SK-N-SH (cell line): ENCODE measurements around the gene MAF. TPM values are rescaled to one million over a fixed set of nuclear protein-coding genes. Genes with fewer than 3 reads are reported as not detected.

Experiments used
- CTCF ChIA-PET: fragments of 300-600, 350-600 bp; formaldehyde crosslinking; extraction: SDS; loops from one replicate; lab custom pipeline; 2021; lab: Yijun Ruan, JAX
- POLR2A ChIA-PET: fragments of 350-600 bp; sonication (Branson Sonifier 250); formaldehyde crosslinking; extraction: SDS; loops from one replicate; lab custom pipeline; 2020; ENCODE audit warnings: antibody characterized with exemption, inconsistent platforms; lab: Yijun Ruan, JAX
- DNase-seq: peaks from one replicate; pipeline ENCODE4 v3.0.0; 2012
- H2AFZ ChIP-seq: fragments of 200-600 bp; sonication (generic); 2 replicates; pipeline ENCODE4 v1.8.1; 2016; ENCODE audit warnings: antibody characterized with exemption, mild to moderate bottlenecking, low read depth
- H3F3A ChIP-seq: fragments of 200-600 bp; sonication (generic); replicated peaks from 2 replicates; pipeline ENCODE3; 2016; ENCODE audit warnings: antibody characterized with exemption, mild to moderate bottlenecking; ENCODE audit not compliant: insufficient read depth
- H3K27ac ChIP-seq, 2 experiments: fragments of 200-500 bp in 1 of 2; fragments of 200-600 bp in 1 of 2; sonication (Bioruptor generic) in 1 of 2; sonication (generic), shearing (Covaris generic) in 1 of 2; 2 replicates each; pipeline versions ENCODE4 v1.5.1 to v1.6.1; 2014 to 2016; ENCODE audit warnings: low read depth in 2 of 2, inconsistent platforms in 1 of 2, low read length in 1 of 2, mild to moderate bottlenecking in 1 of 2, mixed read lengths in 1 of 2
- H3K27me3 ChIP-seq: fragments of 200-600 bp; sonication (generic), shearing (Covaris generic); 2 replicates; pipeline ENCODE4 v1.6.1; 2016; ENCODE audit warnings: mixed run types; ENCODE audit not compliant: insufficient read depth
- H3K36me3 ChIP-seq, 2 experiments: fragments of 200-500 bp in 1 of 2; fragments of 200-600 bp in 1 of 2; sonication (Bioruptor generic) in 1 of 2; sonication (generic) in 1 of 2; replicated peaks in 1 of 2; 2 replicates each; pipeline versions ENCODE3 to v1.5.1; 2014 to 2016; ENCODE audit warnings: low read length in 1 of 2, mild to moderate bottlenecking in 1 of 2; ENCODE audit not compliant: insufficient read depth in 2 of 2, control insufficient read depth in 1 of 2
- H3K4me1 ChIP-seq, 2 experiments: fragments of 200-500 bp in 1 of 2; fragments of 200-600 bp in 1 of 2; sonication (Bioruptor generic) in 1 of 2; sonication (generic), shearing (Covaris generic) in 1 of 2; 2 replicates each; pipeline versions ENCODE4 v1.5.1 to v1.6.1; 2014 to 2016; ENCODE audit warnings: low read depth in 1 of 2, low read length in 1 of 2, mixed run types in 1 of 2; ENCODE audit not compliant: insufficient read depth in 2 of 2, control insufficient read depth in 1 of 2
- H3K4me2 ChIP-seq: fragments of 200-600 bp; sonication (generic), shearing (Covaris generic); 2 replicates; pipeline ENCODE4 v1.6.1; 2017; ENCODE audit warnings: mixed run types
- H3K4me3 ChIP-seq, 2 experiments: fragments of 200-500 bp in 1 of 2; fragments of 200-600 bp in 1 of 2; sonication (Bioruptor generic) in 1 of 2; sonication (generic), shearing (Covaris generic) in 1 of 2; 2 replicates each; pipeline versions ENCODE4 v1.5.1 to v1.8.1; 2014 to 2016; ENCODE audit warnings: low read depth in 2 of 2, inconsistent platforms in 1 of 2, low read length in 1 of 2, mild to moderate bottlenecking in 1 of 2, mixed read lengths in 1 of 2, moderate library complexity in 1 of 2
- H3K79me2 ChIP-seq: fragments of 200-600 bp; sonication (generic); 2 replicates; pipeline ENCODE4 v1.8.1; 2017; ENCODE audit warnings: mild to moderate bottlenecking; ENCODE audit not compliant: insufficient read depth
- H3K9ac ChIP-seq: fragments of 200-600 bp; sonication (generic); 2 replicates; pipeline ENCODE4 v1.6.1; 2017; ENCODE audit warnings: mixed run types
- H3K9me2 ChIP-seq: fragments of 200-600 bp; sonication (generic); 2 replicates; pipeline ENCODE4 v1.6.1; 2017; ENCODE audit warnings: mixed run types
- H3K9me3 ChIP-seq: fragments of 200-600 bp; sonication (generic); 2 replicates; pipeline ENCODE4 v1.6.1; 2017; ENCODE audit warnings: mixed run types, mild to moderate bottlenecking, moderate library complexity
- H4K20me1 ChIP-seq: fragments of 200-600 bp; sonication (generic); 2 replicates; pipeline ENCODE4 v1.6.1; 2017; ENCODE audit warnings: mild to moderate bottlenecking, mixed run types; ENCODE audit not compliant: insufficient read depth
- EP300 ChIP-seq, 2 experiments: IDR thresholded peaks; 2 replicates each; pipeline versions ENCODE4 v1.4.0 to v1.6.1; 2012; ENCODE audit warnings: borderline replicate concordance in 1 of 2, low read depth in 1 of 2, low read length in 1 of 2
- GABPA ChIP-seq: IDR thresholded peaks from 2 replicates; pipeline ENCODE4 v1.4.0; 2012; ENCODE audit warnings: low read depth, mild to moderate bottlenecking
- GATA2 ChIP-seq: sonication (generic); formaldehyde crosslinking; IDR thresholded peaks from 2 replicates; pipeline ENCODE4 v1.5.0; 2020; ENCODE audit warnings: mild to moderate bottlenecking, missing genetic modification reagents
- IRF3 ChIP-seq: fragments of 150-350 bp; IDR thresholded peaks from 2 replicates; pipeline ENCODE4 v1.6.1; 2016; ENCODE audit warnings: mild to moderate bottlenecking, low read depth, low read length
- MEF2A ChIP-seq: IDR thresholded peaks from 2 replicates; pipeline ENCODE4 v1.4.0; 2012; ENCODE audit warnings: low read depth, borderline replicate concordance
- MXI1 ChIP-seq: IDR thresholded peaks from 2 replicates; pipeline ENCODE4 v1.6.1; 2012; ENCODE audit warnings: mild to moderate bottlenecking, low read depth, low read length, improper control_type of control experiment
- PBX3 ChIP-seq: IDR thresholded peaks from 2 replicates; pipeline ENCODE4; 2012
- RXRA ChIP-seq: IDR thresholded peaks from 2 replicates; pipeline ENCODE4 v1.4.0; 2012; ENCODE audit warnings: low read depth, mild to moderate bottlenecking, borderline replicate concordance
- SIN3A ChIP-seq: IDR thresholded peaks from 2 replicates; pipeline ENCODE4 v1.6.1; 2012; ENCODE audit warnings: low read depth, mild to moderate bottlenecking, low read length, moderate library complexity, borderline replicate concordance
- TAF1 ChIP-seq: IDR thresholded peaks from 2 replicates; pipeline ENCODE4 v1.6.1; 2012; ENCODE audit warnings: low read depth, mild to moderate bottlenecking, low read length, moderate library complexity, borderline replicate concordance
- TCF12 ChIP-seq: IDR thresholded peaks from 2 replicates; pipeline ENCODE4 v1.4.0; 2012
- TEAD4 ChIP-seq: IDR thresholded peaks from 2 replicates; pipeline ENCODE4 v1.4.0; 2012; ENCODE audit warnings: mild to moderate bottlenecking, borderline replicate concordance; ENCODE audit not compliant: insufficient read depth
- USF1 ChIP-seq: IDR thresholded peaks from 2 replicates; pipeline ENCODE4 v1.4.0; 2012; ENCODE audit warnings: low read depth, borderline replicate concordance
- YY1 ChIP-seq: IDR thresholded peaks from 2 replicates; pipeline ENCODE4 v1.4.0; 2012; ENCODE audit warnings: low read depth, mild to moderate bottlenecking
- ZBTB33 ChIP-seq: IDR thresholded peaks from 2 replicates; pipeline ENCODE4 v1.4.0; 2012; ENCODE audit warnings: low read depth, borderline replicate concordance
- WGBS: methylation state at CpG from one replicate; pipeline ENCODE4 v1.1.6; 2017; ENCODE audit warnings: low lambda C conversion rate; 5-methylcytosine and 5-hydroxymethylcytosine counted together
- polyA plus RNA-seq, 3 experiments: library from polyadenylated mRNA; depleted of rRNA; stranded (reverse); fragments of >200 nt; gene quantifications; 2 replicates each; pipeline ENCODE4 v1.2.3, GENCODE V29; 2012

Gene MAF
- polyA plus RNA-seq (2012; rRNA removed): 0.23 and 0.37 TPM in 2 replicates
- 0.27 and 0.34 TPM in 2 replicates for polyA plus RNA-seq (2012; cell fraction: cytosol; rRNA removed)
- polyA plus RNA-seq (2012; cell fraction: nucleus; rRNA removed): 0.50 and 0.61 TPM in 2 replicates

- Histone ChIP-seq H3K27me3 (peaks cover 19% of the 10 kb centered on the region; the same call in 1 of the 2 replicates), H4K20me1 (no peaks in the 10 kb centered on the region), H3K4me1 (peaks cover 6 to 22% of the 10 kb centered on the region in 2 experiments; a peak in 3 of 4 replicates), H3K27ac (no peak within 1 kb of the TSS), H3K79me2 (no peaks in the 10 kb centered on the region), H3K9me2 (no peaks in the 10 kb centered on the region), H3K4me3 (peak within 1 kb of the TSS; percentile 47 to 65), H3F3A (peaks cover 3% of the 10 kb centered on the region), H3K36me3 (no peaks in the 10 kb centered on the region), H3K9ac (no peak within 1 kb of the TSS; the same call in 1 of the 2 replicates), H3K4me2 (peak within 1 kb of the TSS; percentile 96), H2AFZ (peak within 1 kb of the TSS; percentile 88), H3K9me3 (no peaks in the 10 kb centered on the region)
- TF ChIP-seq USF1 (peak; percentile 58; the same call in 1 of the 2 replicates), PBX3 (peak; percentile 85), GATA2 (CRISPR knock-in tag) (no peak)
- peak; percentile 69 for DNase-seq
- ChIA-PET POLR2A (interaction anchor here (1.0 kb wide), 1 partner anchor 571 kb away, joined by 3 read pairs; no protein-coding TSS in a partner anchor), CTCF (interaction anchor here (1.2 to 2.4 kb wide), 13 partner anchors 10 to 1101 kb away, joined by 3 to 12 read pairs (median 4); no protein-coding TSS in a partner anchor)
- under 1% methylated on average over 18 of the region's 25 CpGs for WGBS
Observed at GRCh38 chr16:79600638-79601091, at the start of gene MAF. MAF (minus strand) TSS chr16:79600737; CDS start chr16:79599902, 835 bp downstream.

- peaks cover 0 to 12% of the 10 kb centered on the region in 2 experiments; a peak in 1 of 4 replicates for H3K4me1 ChIP-seq
- H3K4me2 ChIP-seq: no peak overlapping the region
- no peak overlapping the region for H3K4me3 ChIP-seq
- H3K9me3 ChIP-seq: no peaks in the 10 kb centered on the region
- ChIA-PET POLR2A (no interaction called here), CTCF (no interaction called here)
- no peak overlapping the region for H3K27ac ChIP-seq
- H3K9ac ChIP-seq: no peak overlapping the region
- DNase-seq: no peak
- H3K36me3 ChIP-seq: no peaks in the 10 kb centered on the region
- no peaks in the 10 kb centered on the region for H4K20me1 ChIP-seq
- H3K79me2 ChIP-seq: no peaks in the 10 kb centered on the region
- H3K9me2 ChIP-seq: no peaks in the 10 kb centered on the region
- H2AFZ ChIP-seq: no peak overlapping the region
- no peaks in the 10 kb centered on the region for H3K27me3 ChIP-seq
- no peaks in the 10 kb centered on the region for H3F3A ChIP-seq
- 16% methylated on average over 4 of the region's 4 CpGs for WGBS
- TF ChIP-seq SIN3A (no peak), MEF2A (no peak), USF1 (no peak), YY1 (no peak), ZBTB33 (no peak), TAF1 (no peak), TEAD4 (no peak), TCF12 (no peak), RXRA (no peak), EP300 (IDR thresholded peaks at IDR 0.05; ENCODE audit: borderline replicate concordance in 1 of 2, low read depth in 1 of 2, low read length in 1 of 2) (no peak), GATA2 (CRISPR knock-in tag) (no peak), IRF3 (no peak), GABPA (no peak), MXI1 (no peak)
- TF ChIP-seq, all 33 proteins: peak for 0
Observed at GRCh38 chr16:79648826-79649225, 48.3 kb upstream of the MAF start.
